Measurements from ENCODE around the gene DLX4.

The DLX4 gene

DNA sequence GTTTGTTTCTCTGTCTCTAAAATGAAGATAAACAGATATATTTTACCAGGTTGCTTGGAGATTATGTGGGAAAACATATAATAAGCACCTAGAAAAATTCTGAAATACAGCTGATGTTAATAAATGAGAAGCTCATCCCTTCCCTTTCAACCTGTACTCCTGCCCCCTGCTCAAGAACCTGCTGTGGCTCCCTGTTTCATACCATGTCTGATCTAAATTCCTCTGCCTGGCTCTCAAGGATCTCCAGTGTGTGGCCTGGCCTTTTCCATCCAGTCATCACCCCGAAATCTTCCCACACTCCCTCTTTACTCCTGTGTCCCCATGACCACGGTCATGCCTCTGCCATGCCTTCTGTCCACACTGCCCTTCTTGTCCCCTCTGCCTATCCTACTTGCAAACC is 19.4 kb upstream of the DLX4 start:
- DNase-seq: no peak

DNA sequence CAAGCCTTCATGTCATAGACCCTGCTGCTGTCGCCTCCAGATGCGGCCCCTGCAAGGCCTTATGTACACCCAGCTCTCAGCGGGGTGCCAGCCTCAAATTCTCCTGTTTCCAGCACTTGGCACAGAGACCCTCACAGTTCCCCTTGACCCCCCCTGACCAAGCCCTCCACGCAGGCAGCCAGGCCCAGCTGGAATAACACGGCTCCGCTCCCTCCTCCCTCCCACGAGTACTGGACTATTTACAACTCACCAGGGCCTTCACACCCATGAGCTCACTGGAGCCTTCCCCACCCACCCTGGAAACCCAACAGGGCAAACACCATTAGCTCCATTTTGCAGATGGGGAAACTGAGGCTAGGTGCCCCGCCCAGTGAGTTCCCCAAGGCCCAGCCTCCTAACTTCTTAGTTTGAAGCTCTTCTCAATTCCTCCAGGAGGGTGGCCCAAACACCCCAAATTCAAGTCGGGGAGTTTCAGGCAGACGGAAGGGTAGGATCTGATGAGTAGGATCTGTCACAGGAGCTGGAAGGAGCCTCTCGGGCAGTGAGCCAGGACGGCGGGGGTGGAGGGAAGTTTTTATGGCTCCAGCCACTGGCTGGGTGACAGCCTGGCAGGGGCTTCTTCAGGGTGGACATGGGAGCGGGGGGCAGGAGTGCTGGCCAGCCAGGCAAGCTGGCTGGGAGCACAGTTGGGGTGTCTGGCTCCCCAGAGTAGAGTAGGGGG is 17.5 kb upstream of the DLX4 start:
- no peak for DNase-seq

DNA sequence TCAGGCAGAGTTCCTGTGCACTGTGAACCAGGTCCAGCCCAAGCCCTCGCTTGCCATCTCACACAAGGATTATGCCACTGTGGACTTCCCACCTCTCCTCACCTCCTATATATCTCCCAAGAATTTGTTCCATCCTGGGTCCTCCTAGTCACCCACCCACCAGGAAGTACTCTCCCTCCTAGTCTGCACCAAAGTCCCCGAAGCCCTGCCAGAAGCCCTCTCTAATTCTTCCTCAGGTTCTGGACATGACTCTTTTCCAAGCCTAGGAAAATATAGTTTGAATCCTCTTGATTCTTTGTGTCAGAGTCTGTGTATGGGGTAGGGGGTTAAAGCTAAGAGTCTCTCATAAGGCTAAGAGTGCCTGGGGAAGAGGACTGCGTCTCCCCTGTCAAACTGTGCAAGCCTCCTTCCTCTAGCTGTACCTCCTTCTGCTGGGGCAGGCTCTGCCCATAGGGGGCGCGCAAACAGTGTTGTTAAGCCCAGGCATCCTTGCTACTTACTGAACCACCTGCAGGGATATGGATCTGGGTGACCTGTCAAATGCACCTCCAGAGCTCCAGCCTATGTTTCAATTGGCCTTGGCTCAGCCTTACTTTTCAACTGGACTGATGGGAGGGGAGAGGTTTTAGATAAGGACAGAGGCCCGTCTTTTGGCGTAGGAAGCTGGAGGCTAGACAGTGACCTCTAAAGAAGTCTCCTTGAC is 16.6 kb upstream of the DLX4 start:
- DNase-seq: peak; percentile 86

DNA sequence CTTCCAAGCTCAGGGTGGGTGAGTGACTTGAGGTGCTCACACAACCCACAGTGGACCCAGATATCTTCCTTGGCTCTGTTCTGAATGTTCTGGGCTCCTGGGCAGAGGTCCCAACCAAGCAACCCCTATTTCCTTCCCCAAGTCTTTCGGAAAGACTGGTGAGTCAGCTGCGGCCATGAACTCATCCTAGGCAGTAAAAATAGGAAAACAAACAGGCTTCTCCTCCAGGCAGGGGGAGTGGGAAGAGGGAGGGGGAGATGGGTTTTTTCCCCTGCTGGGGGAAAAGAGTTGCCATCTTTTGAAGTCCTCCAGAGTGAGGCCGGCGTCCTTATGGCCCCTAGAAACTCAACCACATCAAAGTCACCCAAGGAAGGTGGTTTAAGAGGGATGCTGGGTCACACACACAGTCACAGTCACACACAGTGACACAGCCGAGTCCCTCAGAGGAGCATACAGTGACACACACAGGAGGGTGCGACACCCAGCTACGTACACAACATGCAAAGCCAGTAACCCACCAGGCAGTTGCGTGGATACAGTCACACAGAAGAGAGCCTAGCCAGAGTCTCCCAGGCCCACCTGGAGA is 16.0 kb upstream of the DLX4 start:
- DNase-seq: no peak

DNA sequence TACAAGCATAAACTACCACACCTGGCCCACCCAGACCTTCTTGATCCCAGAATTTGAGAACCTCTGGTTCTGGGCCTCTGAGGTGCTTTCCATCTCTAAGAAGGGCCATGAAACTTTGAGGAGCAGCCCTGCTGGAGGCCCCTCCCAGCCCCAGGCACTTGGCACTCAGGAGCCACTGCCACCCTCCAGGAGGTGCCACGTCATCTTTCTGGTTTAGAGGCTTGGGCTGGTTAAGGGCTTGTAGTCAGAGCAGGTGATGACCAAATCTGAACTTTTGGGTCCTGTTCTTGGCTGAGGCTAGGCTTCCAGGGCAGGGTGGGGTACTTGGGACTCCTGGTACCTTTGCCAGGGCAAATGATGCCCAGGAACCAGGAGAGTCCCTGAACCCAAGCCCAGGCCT is 13.8 kb upstream of the DLX4 start:
- no peak for DNase-seq

DNA sequence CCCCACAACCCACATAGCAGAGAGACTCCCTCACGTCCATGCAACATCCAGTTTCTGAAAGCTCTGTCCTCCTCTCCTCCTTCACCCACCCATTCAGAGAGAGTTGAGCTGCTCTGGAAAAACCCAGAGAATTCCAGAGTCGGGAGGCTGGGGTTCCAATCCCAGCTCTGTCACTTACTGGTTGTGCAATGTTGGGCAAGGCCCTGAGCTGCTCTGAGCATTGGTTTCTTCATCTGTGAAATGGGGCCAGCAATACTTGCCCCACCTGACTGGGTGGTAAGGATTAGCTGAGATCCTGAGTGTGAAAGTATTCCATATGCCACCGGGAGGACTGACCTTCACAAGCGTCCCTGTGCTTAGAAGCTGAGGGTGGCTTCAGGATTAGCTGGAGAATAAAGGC is 12.2 kb upstream of the DLX4 start:
- no peak for DNase-seq

DNA sequence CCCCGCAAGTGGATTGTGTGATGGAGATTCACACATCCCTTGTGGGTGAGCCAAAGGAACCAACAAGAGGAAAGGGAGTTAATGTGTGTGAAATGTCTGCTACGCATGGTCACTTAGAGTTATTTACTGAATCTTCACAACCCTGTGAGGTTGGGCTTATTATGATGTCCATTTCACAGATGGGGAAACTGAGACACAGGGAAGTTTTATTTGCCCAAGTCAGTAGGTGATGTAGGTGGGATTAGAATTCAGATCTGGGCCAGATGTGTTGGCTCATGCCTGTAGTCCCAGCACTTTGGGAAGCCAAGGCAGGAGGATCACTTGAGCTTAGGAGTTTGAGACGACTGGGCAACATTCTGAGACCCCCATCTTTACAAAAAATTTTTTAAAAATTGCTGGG is 11.6 kb upstream of the DLX4 start:
- DNase-seq: no peak

DNA sequence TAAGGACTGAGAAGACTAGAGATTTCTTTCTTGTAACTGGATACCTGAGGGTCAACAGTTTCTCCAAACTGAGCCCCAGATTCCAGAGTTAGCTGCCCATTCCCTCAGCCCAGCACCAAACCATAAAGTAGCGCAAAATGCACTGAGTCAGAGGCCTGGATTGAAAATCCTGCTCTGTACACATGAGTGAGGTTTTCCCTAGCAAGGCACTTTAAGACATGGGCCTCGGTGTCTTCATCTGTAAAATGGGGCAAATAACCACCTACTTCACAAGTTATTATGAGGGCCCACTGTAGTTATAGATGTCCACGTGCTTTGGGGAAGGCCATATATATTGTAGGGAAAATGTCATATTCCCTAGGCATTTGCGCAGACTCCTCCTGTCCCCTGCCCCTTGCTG is 10.3 kb upstream of the DLX4 start:
- DNase-seq: no peak

DNA sequence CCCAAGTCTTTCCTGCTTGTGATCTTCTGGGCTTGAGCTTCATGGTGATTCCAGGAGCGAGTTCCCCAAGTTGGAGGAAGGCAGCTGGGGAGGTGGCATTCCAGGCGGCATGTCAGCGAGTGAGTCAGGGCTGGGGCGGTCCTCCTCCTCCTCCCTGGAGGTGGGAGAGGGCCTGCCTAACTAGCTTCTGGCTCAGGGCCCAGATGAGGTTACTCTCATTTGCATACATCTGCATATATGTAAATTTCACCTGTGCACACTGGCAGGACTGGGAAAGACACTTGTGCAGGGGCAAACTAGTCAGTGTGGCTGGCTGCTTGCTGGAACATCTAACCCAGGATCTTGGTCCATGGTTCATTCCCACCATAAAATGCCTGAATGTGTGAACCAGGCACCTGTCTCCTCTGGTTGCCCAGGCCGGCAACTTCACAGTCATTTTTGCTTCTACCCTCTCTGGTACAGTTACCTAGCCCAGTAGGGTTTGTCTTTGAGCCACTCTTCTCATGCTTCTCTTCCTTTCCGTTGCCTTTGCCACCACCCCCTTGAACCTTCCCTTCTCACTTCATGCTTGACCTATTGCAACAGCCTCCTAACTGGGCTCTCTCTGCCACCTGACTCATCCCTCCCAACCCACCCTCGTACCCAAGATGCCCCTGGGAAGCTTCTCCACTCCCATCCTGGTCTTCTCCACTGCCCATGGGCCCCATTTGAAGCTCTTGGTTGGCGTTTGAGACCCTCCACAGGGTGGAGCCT is 9.6 kb upstream of the DLX4 start:
- DNase-seq: no peak

DNA sequence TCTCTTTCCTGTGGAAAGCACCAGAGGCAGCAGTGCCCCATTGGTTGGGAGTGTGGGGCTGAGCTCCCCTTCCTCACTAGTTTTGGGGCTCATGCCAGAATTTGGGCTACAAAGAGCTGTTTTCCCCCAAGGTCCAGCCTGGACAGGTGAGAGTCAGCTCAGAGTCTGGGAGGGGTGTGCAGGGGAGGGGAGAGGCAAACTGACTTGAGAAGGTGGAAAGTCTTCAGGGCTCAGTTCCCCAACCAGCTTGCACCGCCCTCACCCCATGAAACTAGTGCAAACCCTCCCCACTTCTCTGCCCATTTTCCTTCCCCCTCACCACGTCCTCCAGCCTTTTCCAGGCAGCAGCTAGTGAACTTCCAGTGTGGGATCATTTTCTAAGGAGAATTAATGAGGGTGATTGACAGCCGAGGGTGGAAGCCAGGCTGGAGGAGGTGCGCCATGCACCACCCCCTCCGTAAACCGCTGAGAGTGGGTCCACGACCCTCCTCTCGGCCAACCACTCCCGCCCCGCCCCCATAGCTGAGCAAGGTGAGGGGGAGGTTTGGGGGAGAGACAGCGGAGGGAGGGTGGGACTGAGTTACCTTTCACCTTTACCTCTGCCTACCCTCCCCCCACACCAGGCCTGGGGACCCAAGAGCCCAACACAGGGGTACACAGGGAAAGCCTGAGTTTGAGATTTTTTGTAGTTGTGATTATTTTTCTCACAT is 6.2 kb upstream of the DLX4 start:
- no peak for DNase-seq

DNA sequence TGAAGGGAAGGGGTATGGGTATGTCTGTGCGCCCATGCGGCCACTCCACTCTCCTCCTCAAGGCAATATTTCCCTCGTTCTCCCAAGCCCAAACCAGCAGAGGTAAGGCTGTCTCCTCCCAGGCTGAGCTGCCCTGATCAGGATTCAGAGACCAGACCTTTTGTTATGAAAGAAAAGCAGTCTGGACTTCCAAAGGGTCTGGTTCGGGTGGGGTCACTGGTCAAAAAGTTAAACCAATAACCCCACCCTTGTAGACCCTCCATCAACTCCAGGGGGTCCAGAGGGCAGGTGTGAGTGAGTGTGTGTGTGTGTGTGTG is 5.7 kb upstream of the DLX4 start:
- no peak for DNase-seq

DNA sequence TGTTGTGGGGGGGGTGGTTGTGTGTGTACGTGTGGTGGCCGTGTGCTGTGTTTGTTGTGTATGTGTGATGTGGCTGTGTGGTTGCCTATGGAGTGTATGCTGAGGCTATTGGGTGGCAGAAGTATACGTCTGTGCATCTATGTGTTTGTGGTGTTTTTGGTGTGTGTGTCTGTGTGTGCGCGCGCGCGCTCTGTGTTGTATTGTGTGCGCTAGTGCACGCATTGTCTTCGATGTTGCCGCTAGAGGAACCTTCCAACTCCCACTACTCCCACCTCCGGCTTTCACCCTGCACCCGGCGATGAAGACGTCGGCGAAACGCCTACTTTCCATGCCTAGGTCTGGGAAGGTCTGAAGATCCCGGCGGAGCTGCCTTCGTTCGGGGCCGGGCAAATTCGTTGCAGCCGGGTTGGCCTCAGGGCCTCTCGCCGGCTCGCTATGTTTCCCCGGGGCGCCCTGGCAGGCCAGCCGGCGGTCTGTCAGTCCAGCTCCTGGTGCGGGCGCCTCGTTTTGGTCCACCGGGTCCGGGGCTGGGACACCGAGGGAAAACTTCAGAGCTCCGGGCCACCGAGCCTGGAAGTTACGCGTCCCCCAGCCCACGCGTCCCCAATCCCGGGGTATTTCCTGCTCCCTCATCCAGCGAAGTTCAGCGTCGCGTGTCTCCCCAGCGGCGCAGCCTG is 5.2 kb upstream of the DLX4 start:
- no peak for DNase-seq

DNA sequence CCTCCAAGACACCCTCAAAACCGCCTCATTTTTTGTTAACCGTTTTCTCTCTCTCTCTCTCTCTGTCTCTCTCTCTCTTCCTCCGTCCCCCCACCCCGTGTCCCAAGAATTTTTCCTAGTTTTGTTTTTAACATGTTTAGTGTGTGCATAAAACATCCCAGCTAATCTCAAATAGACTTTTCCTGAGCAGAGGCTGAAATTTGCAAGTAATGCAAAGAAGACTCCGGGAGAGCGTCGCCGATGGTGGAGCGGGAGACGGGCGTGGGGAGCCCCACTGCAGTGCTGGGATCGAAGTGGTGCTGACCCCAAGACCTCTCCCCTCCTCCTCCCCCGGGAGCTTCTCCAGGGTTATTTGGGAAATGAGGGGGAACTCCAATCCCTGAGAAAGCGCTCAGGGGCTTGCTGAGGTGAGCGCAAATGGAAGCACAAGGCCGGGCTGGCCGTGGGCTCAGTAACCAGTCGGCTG is 4.7 kb upstream of the DLX4 start:
- no peak for DNase-seq

DNA sequence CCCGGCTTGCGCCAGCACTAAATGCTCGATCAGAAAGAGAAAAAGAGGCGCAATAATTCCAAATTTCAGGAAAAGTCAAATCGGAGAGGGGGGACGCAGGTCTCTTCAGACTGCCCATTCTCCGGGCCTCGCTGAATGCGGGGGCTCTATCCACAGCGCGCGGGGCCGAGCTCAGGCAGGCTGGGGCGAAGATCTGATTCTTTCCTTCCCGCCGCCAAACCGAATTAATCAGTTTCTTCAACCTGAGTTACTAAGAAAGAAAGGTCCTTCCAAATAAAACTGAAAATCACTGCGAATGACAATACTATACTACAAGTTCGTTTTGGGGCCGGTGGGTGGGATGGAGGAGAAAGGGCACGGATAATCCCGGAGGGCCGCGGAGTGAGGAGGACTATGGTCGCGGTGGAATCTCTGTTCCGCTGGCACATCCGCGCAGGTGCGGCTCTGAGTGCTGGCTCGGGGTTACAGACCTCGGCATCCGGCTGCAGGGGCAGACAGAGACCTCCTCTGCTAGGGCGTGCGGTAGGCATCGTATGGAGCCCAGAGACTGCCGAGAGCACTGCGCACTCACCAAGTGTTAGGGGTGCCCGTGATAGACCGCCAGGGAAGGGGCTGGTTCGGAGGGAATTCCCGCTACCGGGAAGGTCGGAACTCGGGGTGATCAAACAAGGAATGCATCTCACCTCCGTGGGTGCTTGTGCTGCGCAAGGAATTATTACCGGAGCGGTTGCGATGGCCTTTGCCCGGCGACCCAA is 4.0 kb upstream of the DLX4 start:
- no peak for DNase-seq

DNA sequence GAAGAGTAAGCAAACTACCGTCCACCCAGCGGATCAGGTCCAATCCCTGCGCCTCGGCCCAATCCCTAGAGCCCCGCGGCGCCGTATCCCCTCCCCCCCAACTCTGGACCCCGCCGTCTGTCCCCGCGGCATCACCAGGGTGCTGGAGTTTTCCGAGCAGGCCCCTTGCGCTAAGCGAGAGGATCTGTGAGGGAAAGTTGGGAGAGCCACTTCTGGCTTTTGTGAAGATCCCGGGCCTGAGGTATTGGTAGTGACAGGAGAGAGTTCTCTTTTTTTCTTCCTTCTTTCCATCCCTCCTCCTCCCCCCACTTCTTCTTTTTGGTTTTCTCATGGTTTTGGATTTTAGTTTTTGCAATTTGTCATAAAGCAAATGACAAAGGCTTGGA is 3.5 kb upstream of the DLX4 start:
- DNase-seq: no peak

DNA sequence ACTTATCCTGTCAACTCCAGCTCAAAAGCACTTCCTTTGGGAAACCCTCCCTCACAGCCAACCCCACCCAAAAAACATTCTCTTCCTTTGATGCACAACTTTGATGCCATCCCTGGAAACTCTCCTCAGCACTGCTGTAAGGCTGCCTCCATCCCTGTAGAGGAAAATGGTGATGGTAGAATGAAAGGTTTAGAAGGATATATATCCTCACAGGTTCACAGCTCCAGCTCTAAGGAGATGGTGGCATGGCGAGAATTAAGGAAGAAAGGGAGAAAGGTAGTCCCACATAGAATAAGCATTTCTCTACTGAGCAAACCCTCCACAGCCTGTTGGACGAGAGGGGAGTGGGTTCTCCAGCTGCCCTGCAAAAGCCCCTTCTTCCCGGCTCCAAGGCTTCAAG is 2.2 kb upstream of the DLX4 start:
- DNase-seq: no peak

DNA sequence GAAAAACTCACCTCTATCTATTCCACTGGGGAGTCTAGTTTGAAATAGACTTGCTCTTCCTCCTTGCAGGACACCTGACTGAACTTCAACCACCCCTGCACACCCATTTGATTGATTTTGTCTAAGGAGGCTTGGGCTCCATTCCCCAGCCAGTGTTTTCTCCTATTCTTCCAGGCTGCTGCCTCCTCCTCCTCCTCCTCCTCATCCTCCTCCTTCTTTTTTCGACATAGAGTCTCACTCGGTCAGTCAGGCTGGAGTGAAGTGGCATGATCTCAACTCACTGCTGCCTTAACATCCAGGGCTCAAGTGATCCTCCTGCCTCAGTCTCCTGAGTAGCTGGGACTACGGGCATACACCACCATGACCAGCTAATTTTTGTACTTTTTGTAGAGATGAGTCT is 1.8 kb upstream of the DLX4 start:
- DNase-seq: no peak

DNA sequence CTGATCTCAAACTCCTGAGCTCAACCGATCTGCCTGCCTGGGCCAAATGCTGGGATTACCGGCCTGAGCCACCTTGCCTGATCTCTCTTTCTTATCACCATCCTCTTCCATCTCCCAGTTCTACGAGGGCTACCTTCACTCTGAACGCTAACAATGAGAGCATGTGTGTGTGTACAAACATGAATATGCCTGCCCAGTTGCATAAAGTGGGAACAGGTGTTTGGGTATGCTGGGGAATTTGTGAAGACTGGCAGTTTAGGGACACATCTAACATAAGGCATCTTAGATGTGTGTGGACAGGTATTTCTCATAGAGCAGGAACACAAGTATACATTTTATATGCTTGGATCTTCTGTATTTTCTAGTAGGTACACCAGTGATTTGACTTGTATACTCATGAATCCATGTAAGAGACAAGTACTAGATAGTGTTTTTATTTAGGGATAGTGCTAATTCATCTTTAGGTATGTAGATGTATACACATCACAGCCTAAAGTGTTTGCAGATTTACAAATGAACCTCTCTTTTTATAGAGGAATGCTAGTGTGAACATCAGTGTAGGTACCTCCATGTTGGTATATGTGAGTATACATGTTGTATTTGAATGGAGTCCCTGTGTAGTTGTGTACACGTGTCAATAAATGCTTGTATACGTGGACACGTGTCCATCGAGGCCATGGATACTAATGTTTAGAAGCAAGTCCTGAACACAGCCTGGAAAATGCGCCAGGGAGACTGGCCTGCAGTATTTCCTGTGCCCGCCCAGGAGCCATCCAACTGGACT is 1.2 kb upstream of the DLX4 start:
- DNase-seq: no peak

DNA sequence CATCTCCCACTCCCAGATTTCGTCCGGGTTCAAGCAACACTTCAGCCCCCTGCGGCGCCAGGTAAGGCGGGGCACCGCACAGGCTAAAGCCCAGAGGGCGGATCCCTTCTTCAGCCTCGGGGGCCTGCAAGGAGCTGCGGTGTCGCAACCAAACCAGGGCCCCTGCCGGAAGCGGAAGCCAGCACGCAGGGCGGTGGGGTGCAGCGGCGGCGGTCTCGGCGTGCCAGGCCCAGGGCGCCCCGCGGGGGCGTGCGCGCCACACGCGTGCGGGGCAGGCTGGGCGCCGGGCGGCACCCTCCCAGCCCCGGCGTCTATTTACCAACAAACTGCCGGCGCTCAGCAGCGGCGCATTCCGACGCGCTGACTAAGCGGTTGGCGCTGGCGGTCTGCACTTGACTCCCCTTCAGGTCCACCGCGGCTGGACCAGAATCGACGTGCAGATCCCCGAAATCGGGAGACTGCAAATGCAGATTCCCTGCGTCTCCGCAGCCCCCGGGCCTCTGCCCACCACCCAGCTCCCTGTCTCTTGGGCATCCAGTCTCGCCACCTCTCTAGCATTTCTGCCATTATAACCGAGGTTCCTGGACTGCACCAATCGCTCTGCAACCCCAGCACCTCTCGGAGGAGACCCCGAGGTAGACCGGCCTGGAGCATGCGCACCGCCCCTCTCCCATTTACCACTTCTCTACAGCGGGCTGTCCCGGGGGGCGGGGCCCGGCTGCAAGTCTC is 421 bp upstream of the DLX4 start:
- peak; percentile 80 for DNase-seq

DNA sequence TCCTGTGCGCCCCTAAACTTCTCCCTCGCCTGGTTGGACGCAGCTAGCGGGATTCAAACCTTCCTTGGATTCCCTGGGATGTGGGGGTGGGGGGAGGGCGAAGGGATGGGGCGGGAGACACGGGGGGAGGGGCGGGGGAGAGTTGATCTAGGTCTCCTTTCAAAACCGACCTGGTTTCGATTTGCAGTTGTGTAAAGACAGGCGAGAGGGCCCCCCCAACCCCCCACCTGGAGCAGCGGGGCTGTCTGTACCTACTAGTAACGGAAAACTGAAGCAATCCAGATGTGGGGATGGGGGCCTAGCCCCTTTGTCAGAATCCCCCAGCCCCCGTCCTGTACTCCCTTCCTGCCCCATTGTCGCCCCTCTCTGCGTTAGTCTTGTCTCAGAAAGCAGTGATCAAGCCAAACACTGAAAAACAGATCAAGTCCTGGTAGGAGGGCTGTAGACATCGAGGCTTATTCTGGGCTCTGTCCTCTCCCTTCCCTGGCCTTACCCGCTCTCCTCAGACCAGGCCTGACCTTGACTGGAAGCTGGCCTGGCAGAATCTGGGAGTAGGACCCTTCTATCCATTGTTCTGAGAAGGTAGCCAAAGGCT is 902 bp downstream of the DLX4 start:
- no peak for DNase-seq
